Tibial artery (tissue), 4 donors: ENCODE measurements around the gene LRGUK.

Experiments
- DNase-seq, 2 donors: peaks; one replicate each; pipeline ENCODE4 v3.0.0-alpha.2; 2019
- H3K27ac ChIP-seq, 2 donors: fragments of 200-600 bp; sonication (generic) in 1 of 2; 1 replicate in 1 of 2; 2 replicates in 1 of 2; pipeline ENCODE4 v1.5.1; 2018 to 2019; ENCODE audit warnings: mild to moderate bottlenecking in 1 of 2
- H3K27me3 ChIP-seq, 2 donors: fragments of 200-600 bp; sonication (generic) in 1 of 2; one replicate each; pipeline versions ENCODE4 v1.5.1 to v1.6.0; 2016 to 2019
- H3K36me3 ChIP-seq, 3 donors: fragments of 200-600 bp; sonication (generic) in 2 of 3; one replicate each; pipeline ENCODE4 v1.5.1; 2016 to 2019; ENCODE audit warnings: mild to moderate bottlenecking in 2 of 3
- H3K4me1 ChIP-seq, 4 donors: fragments of 200-600 bp; sonication (generic) in 2 of 4; 1 replicate in 3 of 4; 2 replicates in 1 of 4; pipeline ENCODE4 v1.5.1; 2016 to 2019
- H3K4me3 ChIP-seq, 2 donors: fragments of 200-600 bp; sonication (generic) in 1 of 2; 1 replicate in 1 of 2; 2 replicates in 1 of 2; pipeline ENCODE4 v1.5.1; 2018 to 2019; ENCODE audit warnings: mild to moderate bottlenecking in 2 of 2
- H3K9me3 ChIP-seq, 3 donors: fragments of 200-600 bp; sonication (generic) in 1 of 3; one replicate each; pipeline ENCODE4 v1.5.1; 2016 to 2019
- intact Hi-C: fragments of 100-400 bp; cut with DNase I; formaldehyde crosslinking; loops from one replicate; pipeline ENCODE4 v1.15.0; 2023; ENCODE audit warnings: low total_unique reads
- TF ChIP-seq, protein P1 (sequence below), 2 experiments: fragments of 200-600 bp in 1 of 2; fragments of 450-650 bp in 1 of 2; IDR thresholded peaks; one replicate each; pipeline ENCODE4 v1.5.1; 2017 to 2019; ENCODE audit warnings: antibody characterized with exemption in 2 of 2, mild to moderate bottlenecking in 1 of 2, moderate library complexity in 1 of 2

LRGUK gene

GRCh38 chr7:134128829-134129228, 1.7 kb downstream of the LRGUK start:
- intact Hi-C loops, result no loop called here
- no peak overlapping the region for H3K4me3 ChIP-seq
- H3K27ac ChIP-seq, result no peak overlapping the region
- TF ChIP-seq, protein P1, sequence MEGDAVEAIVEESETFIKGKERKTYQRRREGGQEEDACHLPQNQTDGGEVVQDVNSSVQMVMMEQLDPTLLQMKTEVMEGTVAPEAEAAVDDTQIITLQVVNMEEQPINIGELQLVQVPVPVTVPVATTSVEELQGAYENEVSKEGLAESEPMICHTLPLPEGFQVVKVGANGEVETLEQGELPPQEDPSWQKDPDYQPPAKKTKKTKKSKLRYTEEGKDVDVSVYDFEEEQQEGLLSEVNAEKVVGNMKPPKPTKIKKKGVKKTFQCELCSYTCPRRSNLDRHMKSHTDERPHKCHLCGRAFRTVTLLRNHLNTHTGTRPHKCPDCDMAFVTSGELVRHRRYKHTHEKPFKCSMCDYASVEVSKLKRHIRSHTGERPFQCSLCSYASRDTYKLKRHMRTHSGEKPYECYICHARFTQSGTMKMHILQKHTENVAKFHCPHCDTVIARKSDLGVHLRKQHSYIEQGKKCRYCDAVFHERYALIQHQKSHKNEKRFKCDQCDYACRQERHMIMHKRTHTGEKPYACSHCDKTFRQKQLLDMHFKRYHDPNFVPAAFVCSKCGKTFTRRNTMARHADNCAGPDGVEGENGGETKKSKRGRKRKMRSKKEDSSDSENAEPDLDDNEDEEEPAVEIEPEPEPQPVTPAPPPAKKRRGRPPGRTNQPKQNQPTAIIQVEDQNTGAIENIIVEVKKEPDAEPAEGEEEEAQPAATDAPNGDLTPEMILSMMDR (IDR thresholded peaks at IDR 0.05), result no peak
- no peaks in the 10 kb centered on the region for H3K27me3 ChIP-seq
- no peaks in the 10 kb centered on the region for H3K9me3 ChIP-seq
- H3K36me3 ChIP-seq, result no peaks in the 10 kb centered on the region
- no peak for DNase-seq
- peaks cover 0 to 12% (median 1%) of the 10 kb centered on the region in 4 donors for H3K4me1 ChIP-seq

DNA sequence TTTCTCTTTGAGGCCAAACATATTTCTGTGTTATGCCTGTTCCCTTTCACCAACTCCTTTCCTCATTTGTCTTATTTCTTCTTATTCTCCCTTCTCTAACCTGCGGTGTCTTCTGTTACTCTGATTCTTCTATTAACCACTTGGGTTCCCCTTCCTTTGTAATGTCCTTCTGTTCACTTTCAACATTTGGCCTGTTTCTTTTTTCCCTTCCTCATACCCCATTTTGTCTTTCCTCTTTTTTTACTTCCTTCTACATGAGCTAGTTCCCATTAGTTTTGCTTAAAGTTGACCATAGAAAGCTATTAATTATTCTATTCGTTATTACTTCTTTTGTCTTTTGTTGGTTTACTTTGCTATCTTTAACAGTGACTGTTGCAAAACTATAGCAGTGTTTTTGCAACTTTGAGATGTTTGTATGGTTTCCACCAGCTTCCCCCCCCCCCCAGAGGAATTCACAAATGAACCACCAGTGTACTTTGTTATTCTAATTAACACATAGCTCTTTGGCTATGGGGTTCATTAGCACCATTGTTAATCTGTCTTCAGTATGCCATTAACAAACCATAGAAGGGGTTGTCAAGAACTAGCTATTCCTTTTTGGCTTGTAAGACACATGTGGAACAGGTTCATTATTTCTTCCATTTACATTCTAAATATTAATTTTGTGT, 2.9 kb downstream of the LRGUK start:
- Histone ChIP-seq H3K9me3 (no peaks in the 10 kb centered on the region), H3K4me3 (no peak overlapping the region), H3K36me3 (no peaks in the 10 kb centered on the region), H3K4me1 (peaks cover 0 to 12% (median 1%) of the 10 kb centered on the region in 4 donors), H3K27me3 (no peaks in the 10 kb centered on the region), H3K27ac (no peak overlapping the region)
- TF ChIP-seq, protein P1 (IDR thresholded peaks at IDR 0.05), result no peak
- intact Hi-C loops, result no loop called here
- no peak for DNase-seq

GRCh38 chr7:134134004-134134403, 6.9 kb downstream of the LRGUK start:
- DNase-seq, result no peak
- no peak overlapping the region for H3K27ac ChIP-seq
- intact Hi-C loops, result no loop called here
- H3K27me3 ChIP-seq, result no peaks in the 10 kb centered on the region
- no peaks in the 10 kb centered on the region for H3K36me3 ChIP-seq
- TF ChIP-seq, protein P1 (IDR thresholded peaks at IDR 0.05), result no peak
- no peak overlapping the region for H3K4me3 ChIP-seq
- no peaks in the 10 kb centered on the region for H3K9me3 ChIP-seq
- no peaks in the 10 kb centered on the region for H3K4me1 ChIP-seq

GRCh38 chr7:134140889-134141867, 14.0 kb downstream of the LRGUK start:
- H3K4me1 ChIP-seq, result no peaks in the 10 kb centered on the region
- no peaks in the 10 kb centered on the region for H3K9me3 ChIP-seq
- TF ChIP-seq, protein P1 (IDR thresholded peaks at IDR 0.05), result peak; percentile 68 to 84
- H3K36me3 ChIP-seq, result no peaks in the 10 kb centered on the region
- no peaks in the 10 kb centered on the region for H3K27me3 ChIP-seq
- intact Hi-C loops, result no loop called here
- no peak overlapping the region for H3K27ac ChIP-seq
- DNase-seq, result peak; percentile 62 to 75
- H3K4me3 ChIP-seq, result no peak overlapping the region

DNA sequence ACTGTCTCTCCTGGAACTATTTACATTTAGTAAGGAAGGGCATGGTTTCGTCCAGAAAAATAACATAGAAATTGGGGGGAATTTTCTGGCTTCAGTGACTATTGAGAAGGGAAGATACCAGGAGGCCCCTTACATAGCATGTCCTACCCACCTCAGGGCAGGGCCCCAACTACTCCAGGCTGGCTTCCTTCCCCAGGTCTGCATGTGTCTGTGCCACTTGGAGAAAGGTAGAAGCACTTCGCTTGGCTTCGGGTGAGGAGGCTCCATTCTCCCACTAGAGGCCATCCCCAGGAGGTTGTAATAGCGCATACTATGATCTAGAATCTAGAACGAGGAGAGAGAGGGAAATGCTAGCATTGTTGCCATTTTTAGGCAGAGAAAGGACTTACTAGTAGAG, 14.7 kb downstream of the LRGUK start:
- no peaks in the 10 kb centered on the region for H3K36me3 ChIP-seq
- H3K4me1 ChIP-seq, result no peaks in the 10 kb centered on the region

More for the DNA sequence above, 14.7 kb downstream of the LRGUK start:
- no peak for DNase-seq
- intact Hi-C loops, result no loop called here
- Histone ChIP-seq H3K27me3 (no peaks in the 10 kb centered on the region), H3K4me3 (no peak overlapping the region), H3K9me3 (no peaks in the 10 kb centered on the region), H3K27ac (no peak overlapping the region)
- TF ChIP-seq, protein P1 (IDR thresholded peaks at IDR 0.05), result no peak
